ENCODE measurements around the gene TMEM132D.
A peak's percentile ranks its signal among the peaks of the same experiment; 100 is the strongest.

TMEM132D gene

GRCh38 chr12:129527506-129527905 is 376.3 kb downstream of the TMEM132D start:
- DNase-seq = no peak

GRCh38 chr12:129523621-129524020 is 380.2 kb downstream of the TMEM132D start:
- DNase-seq = no peak

GRCh38 chr12:129520739-129521138 is 383.1 kb downstream of the TMEM132D start:
- DNase-seq = no peak

GRCh38 chr12:129503802-129504201 is 400.0 kb downstream of the TMEM132D start:
- DNase-seq = no peak

GRCh38 chr12:129496226-129496625 is 407.6 kb downstream of the TMEM132D start:
- DNase-seq = no peak

GRCh38 chr12:129494766-129495165 is 409.1 kb downstream of the TMEM132D start:
- DNase-seq = no peak

GRCh38 chr12:129494260-129494659 is 409.6 kb downstream of the TMEM132D start:
- no peak for DNase-seq

- peak; percentile 4 for DNase-seq
These were observed 414.6 kb downstream of the TMEM132D start for GRCh38 chr12:129489100-129489676.

- DNase-seq = peak; percentile 40
These were observed 416.9 kb downstream of the TMEM132D start for GRCh38 chr12:129486931-129487330.

GRCh38 chr12:129483111-129483893 is 420.5 kb downstream of the TMEM132D start:
- DNase-seq = no peak

- DNase-seq = no peak
These were observed 421.9 kb downstream of the TMEM132D start for GRCh38 chr12:129481921-129482320.

GRCh38 chr12:129470196-129470595 is 433.6 kb downstream of the TMEM132D start:
- DNase-seq = no peak

- DNase-seq = no peak
These were observed 436.1 kb downstream of the TMEM132D start for GRCh38 chr12:129467726-129468125.

- no peak for DNase-seq
These were observed 436.5 kb downstream of the TMEM132D start for GRCh38 chr12:129467289-129467688.

- DNase-seq = no peak
These were observed 437.3 kb downstream of the TMEM132D start for GRCh38 chr12:129466499-129466898.

- no peak for DNase-seq
These were observed 443.9 kb downstream of the TMEM132D start for GRCh38 chr12:129459886-129460285.

GRCh38 chr12:129446696-129447095 is 457.1 kb downstream of the TMEM132D start:
- DNase-seq = no peak

GRCh38 chr12:129440278-129440677 is 463.5 kb downstream of the TMEM132D start:
- DNase-seq = no peak

- DNase-seq = no peak
These were observed 469.0 kb downstream of the TMEM132D start for GRCh38 chr12:129434790-129435189.

- DNase-seq = no peak
These were observed 475.4 kb downstream of the TMEM132D start for GRCh38 chr12:129428240-129428936.

- no peak for DNase-seq
These were observed 480.7 kb downstream of the TMEM132D start for GRCh38 chr12:129423041-129423580.

GRCh38 chr12:129413295-129413694 is 490.5 kb downstream of the TMEM132D start:
- DNase-seq = no peak

- no peak for DNase-seq
These were observed 494.5 kb downstream of the TMEM132D start for GRCh38 chr12:129409281-129409680.

GRCh38 chr12:129404556-129404955 is 499.3 kb downstream of the TMEM132D start:
- no peak for DNase-seq

Data from NCI-H146 (cell line).